Measurements from ENCODE around the gene MAP7.
A peak's percentile ranks its signal among the peaks of the same experiment; 100 is the strongest.

The MAP7 gene

DNA sequence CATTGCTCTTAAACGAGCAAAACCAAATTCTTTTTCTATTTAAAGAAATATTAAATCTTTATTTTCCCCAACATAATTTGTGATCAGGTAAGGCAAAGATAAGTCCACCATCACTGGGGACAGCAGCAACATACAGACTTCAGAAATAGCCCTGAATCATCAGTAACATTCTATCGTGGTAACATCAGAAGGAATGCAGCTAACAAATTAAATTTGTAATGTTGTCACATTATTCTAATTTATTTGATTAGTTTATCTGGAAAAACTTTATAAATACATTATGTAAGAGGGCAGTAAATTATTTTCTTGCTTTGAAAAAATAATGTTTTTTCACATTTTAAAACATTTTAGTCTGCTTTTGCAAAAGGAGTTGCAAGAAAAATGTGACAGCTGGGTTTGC, 206.9 kb downstream of the MAP7 start:
- DNase-seq (ENCODE audit: low read depth in 1 of 2, low spot score in 1 of 2) = no peak

DNA sequence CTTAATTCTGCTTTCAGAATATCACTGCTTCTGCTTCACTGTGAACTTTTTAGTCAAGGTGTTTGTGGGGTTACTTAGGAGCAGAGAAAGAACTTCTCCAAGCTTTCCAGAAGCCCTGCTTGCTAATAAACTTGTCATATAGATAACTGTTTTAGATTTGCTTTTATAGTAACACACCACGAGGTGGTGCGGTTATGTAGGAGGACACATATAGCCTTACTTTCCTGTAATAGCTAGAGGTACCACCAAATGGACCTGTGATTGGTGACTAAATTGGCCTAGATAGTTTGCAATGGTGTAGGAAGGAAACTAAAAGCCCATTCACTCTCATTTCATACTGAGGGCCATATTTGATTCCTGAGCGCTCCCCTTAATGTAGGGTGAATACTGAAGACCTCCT, 208.3 kb downstream of the MAP7 start:
- DNase-seq (ENCODE audit: low read depth in 1 of 2, low spot score in 1 of 2) = no peak

DNA sequence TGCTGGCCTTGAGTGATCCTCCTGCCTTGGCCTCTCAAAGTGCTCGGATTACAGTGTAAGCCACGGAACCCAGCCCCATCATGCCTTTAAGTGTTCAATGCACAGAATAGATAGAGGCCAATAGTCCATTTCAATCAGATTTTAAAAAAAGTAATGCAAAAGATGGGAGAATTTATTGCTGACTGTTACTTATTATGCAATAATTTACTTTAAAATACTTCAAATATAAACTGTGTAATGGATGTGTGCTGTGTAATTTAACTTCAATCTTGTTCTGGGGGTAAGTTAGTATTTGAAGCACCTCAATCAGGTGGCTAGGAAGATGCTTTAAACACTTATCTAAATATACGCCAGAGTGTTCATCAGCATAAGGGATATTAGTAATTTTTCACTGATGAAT, 208.9 kb downstream of the MAP7 start:
- DNase-seq (ENCODE audit: low read depth in 1 of 2, low spot score in 1 of 2) = no peak

DNA sequence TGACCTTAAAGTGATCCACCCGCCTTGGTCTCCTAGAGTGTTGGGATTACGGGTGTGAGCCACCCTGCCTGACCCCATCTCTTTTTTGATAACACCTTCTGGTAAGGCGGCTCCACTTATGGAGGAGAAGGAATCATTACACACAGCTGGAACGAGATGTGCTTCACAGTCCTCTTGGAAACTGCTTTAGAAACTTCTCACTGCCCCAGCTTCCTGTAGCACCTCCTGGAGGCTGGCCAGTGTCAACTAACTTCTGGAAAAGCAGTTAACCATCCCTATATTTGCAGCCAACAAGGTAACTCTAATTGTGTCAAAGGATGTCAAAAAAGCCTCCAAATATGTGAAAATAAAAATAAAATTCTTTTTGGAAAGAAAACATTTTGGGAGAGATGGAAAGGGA, 211.7 kb downstream of the MAP7 start:
- no peak for DNase-seq (ENCODE audit: low read depth in 1 of 2, low spot score in 1 of 2)

DNA sequence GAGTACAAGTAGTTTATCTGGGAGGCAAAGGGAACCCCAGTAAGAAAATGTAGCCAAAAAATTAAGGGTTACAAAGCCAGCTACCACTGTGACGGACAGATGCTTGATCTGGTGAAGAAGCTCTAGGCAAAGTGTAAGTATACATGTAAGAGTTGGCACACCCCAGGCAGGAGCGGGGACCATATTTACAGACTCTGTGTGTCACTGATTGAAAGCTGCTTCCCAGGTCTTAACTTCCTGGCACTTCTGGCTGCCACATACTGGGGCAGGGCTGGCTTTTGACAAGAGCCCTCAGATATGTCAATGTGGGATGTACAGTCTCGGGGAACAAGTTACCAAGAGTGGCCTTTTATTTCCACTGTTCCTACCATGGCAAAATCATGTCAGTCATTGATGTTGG, 212.6 kb downstream of the MAP7 start:
- DNase-seq (ENCODE audit: low read depth in 1 of 2, low spot score in 1 of 2) = no peak

DNA sequence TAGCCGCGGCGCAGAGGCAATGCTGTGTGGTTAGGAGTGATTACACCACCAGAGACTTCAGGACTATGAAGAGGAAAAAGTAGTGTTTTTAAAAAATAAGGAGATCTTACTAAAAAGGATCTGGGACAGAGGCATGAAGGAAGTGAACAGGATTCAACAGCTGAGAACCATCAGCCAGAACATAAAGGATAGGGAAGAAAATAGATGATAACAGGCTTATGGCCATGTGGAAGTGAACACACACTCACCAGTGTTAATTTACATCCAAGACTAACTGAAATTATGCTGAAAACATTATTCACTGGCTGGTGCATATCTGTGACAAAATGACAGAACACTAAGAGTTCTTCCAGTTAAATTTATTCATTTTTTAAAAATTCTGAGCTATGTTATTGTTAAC, 213.1 kb downstream of the MAP7 start:
- DNase-seq (ENCODE audit: low read depth in 1 of 2, low spot score in 1 of 2) = no peak

DNA sequence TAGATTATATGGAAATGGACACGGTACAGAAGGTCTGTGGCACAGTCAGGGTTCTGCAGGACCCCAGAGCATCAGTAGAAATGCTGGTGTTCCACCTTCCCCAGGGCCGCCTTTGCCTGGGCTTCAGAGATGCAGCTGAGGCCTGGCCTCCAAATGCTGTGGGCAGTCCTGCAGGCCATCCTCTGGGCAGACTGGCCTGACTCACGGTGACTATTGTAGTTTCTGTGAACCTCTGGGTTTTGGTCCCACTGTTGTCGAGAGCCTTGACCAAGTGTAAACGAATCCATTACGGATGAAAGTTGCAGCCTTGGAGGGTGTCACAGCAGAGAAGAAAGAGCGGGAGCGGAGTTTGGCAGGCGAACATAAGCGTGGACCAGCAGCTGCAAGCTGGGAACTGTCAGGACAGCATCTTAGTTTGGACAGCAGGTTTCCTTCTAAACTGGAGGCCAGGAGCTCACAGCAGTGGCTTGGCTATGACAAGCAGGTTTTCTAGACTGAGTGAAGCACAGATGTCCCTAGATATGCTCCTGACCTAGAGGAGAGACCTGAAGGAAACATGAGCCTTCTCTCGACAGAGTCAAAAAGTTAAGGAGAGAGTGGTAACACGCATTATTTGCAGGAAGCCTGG, 214.4 kb downstream of the MAP7 start:
- no peak for DNase-seq (ENCODE audit: low read depth in 1 of 2, low spot score in 1 of 2)

DNA sequence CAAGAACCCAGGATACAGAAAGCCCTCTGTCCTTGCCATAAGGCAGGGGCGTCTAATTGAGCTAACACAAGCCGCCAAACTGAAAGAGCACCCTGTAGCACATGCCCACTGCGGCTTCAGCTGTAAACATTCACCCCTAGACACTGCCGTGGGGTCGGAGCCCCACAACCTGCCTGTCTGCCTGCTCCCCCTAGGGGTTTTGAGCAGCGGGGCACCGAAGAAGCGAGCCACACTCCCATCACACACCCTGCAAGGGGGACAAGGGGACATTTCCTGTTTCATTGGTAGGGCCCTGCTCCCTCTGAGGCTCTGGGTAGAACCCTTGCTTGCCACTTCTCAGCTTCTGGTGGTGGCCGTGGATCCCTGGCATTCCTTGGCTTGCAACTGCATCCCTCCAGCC, 215.4 kb downstream of the MAP7 start:
- DNase-seq (ENCODE audit: low read depth in 1 of 2, low spot score in 1 of 2) = no peak

DNA sequence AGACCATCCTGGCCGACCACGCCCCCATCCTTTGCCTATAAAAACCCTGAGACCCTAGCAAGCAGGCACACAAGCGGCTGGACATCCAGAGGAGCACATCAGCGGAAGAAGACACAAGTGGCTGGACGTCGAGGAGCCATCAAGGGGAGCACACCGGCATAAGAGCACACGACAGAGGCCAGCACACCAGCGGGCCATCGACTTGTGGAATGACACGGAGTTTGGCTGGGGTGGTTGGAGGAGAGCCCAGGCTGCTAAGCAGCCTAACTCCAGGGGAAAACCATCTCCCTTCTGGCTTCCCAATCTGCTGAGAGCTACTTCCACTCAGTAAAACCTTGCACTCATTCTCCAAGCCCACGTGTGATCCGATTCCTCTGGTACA, 215.8 kb downstream of the MAP7 start:
- DNase-seq (ENCODE audit: low read depth in 1 of 2, low spot score in 1 of 2) = no peak

DNA sequence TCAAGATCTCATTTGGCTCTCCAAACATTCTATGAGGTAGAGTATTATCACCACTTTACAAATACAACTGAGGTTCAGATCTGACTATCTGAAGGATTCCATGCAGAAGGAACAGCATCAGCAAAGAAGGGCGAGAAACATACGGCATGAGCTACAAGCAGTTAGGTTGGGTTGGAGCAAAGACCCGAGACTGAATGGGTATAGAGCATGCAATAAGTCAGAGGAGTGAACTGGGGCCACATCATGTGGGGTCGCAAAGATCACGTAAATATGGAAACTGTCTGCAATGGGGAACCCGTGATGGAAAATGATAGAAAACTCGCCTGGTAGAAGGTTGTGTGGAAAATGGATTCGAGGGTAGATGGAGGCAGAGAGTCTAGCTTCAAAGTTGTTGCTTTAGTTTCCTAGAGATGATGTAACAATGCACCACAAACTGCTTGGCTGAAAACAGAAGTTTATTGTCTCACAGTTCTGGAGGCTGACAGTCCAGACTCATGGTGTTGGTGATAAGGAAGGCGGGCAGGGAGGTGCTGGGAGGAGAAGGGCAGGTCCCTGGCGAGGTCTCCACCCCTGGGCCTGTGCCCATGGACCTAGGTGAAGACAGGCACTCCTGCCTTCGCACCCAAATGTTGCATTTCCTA, 216.3 kb downstream of the MAP7 start:
- no peak for DNase-seq (ENCODE audit: low read depth in 1 of 2, low spot score in 1 of 2)

DNA sequence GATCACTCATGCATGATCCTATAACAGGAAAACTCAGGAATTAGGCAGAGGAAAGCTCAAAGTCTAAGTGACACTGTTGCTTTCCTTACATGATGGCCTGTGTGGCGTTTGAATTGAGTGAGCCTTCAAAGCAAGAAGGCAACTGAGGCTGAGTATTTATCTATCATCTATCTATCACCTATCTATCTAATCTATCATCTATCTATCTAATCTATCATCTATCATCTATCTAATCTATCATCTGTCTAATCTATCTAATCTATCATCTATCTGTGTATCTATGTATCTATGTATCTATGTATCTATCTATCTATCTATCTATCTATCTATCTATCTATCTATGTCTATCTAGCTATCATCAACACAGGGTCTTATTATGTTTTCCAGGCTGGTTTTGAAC, 218.8 kb downstream of the MAP7 start:
- no peak for DNase-seq (ENCODE audit: low read depth in 1 of 2, low spot score in 1 of 2)

DNA sequence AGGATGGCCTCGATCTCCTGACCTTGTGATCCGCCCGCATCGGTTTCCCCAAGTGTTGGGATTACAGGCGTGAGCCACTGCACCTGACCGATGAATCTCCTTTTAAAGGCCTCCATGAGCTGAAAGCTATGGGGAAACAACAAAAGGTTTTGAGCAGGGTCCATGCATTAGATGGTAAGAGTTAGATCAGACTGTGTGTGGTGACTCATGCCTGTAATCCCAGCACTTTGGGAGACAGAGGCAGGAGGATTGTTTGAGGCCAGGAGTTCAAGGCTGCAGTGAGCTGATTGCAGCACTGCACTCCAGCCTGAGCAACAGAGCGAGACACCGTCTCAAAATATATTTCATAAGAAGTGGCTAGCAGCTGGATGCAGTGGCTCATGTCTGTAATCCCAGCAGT, 219.6 kb downstream of the MAP7 start:
- DNase-seq (ENCODE audit: low read depth in 1 of 2, low spot score in 1 of 2) = no peak

DNA sequence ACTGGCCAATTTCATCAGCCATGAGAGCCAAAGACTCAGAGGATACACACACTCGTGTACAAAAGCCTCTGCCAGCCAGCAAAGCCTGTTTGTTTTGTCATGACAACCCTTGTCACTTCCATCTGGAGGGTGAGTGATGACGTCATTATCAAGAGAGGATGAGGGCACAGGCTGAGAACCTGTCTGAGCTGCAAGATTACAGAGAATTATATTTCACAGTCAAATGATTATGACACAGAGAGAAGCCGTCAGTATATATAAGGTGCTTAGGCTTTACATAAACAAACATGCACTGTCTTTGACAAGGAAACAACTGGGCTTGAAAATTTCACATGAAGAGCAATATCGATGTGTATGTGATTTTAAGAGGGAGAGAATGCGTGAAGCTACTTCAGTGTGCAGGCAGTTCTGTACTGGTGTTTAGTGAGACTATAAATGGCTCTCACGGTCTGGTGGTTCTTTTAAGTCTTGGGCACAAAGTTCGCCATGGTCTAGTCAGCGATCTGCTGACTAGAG, 224.1 kb downstream of the MAP7 start:
- no peak for DNase-seq (ENCODE audit: low read depth in 1 of 2, low spot score in 1 of 2)

DNA sequence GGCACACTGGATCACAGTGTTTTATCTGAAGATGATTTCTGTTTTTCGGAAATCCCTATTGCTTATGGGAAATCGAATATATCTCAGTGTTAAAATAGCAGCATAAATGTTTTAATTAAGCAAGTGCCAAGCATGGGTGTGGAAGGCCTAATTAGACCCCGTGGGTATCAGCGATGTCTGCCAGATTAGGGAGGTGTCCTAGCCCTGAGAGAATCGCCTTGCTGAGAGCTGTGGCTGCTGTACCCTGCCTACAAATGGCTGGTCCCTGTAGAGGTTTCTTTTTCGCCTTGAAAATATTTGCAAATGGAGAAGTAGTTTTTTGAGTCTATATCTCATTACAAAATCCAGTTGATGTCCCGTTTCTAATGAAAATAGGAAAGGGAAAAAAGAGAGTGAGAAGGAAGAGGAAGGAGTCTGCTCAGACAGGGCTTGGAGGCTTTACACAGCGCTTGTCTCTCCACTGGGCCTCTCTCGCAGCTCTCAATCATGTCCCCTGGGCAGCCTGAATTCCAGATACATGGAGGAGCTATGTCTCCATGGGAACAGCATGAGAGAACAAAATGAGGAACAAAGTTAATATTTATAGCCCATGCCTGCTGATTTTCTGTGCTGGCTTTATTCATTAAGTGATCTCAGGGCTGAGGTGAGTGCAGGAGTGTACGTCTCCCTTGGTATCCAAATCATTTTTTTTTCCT, 225.4 kb downstream of the MAP7 start:
- no peak for DNase-seq (ENCODE audit: low read depth in 1 of 2, low spot score in 1 of 2)

DNA sequence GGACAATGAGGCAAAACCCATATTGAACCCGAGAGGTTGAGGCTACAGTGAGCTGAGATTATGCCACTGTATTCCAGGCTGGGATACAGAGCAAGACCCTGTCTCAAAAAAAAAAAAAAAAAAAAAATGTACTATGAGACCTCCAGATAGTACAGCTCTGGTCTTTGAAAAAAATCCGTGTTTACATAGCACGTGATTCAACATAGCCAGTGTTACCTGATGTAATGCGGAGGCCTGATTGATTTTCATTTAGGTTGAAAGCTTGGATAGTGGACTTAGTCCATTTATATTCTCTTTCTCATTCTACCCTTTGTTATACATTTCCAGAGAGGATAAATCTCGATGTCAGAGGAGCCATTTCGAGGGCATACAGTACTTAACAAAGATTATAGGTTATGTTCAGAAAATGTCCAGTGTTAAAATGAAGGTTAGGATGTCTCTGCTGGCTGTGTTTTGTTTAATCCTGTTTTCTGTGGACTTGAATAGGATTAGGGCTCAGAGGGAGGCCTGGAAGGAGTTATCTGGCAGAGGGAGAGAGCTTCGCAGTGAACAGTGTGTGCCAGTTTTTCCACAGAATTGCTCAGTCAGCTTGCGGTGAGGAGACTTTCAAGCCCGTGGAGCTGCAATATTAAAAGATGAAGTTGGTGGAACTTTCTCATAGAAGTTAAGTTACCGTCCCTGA, 226.7 kb downstream of the MAP7 start:
- DNase-seq (ENCODE audit: low read depth in 1 of 2, low spot score in 1 of 2) = no peak

DNA sequence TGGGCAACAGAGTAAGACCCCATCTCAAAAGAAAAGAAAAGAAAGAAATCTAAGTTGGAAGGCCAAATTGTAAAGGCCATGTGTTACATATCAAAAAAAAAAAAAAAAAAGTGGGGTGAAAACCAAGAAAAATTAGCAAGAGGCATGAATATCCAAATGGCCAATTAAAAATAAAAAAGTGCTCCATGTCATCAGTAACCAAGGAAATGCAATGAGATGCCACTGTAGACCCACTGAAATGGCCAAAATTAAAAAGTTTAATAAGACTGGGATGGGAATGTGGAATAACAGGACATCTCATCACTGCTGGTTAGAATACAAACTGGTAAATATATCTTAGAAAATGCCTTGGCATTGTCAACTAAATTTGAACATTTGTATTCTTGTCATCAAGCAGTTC, 230.5 kb downstream of the MAP7 start:
- DNase-seq (ENCODE audit: low read depth in 1 of 2, low spot score in 1 of 2) = no peak

DNA sequence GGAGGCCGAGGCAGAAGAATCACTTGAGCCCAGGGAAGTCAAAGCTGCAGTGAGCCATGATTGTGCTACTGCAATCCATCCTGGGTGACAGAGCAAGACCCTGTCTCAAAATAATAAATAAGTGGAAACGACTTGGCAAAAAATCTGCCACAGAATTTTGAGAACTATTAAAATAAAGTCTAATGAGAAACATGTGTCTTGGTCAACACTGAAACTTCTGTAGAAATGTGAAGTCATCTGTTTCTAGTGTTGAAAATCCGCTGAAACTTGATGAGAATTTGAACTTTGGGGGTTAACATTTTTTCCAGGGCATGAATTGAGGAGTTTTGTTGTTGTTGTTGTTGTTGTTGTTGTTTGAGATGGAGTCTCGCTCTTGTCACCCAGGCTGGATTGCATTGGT, 231.5 kb downstream of the MAP7 start:
- no peak for DNase-seq (ENCODE audit: low read depth in 1 of 2, low spot score in 1 of 2)

DNA sequence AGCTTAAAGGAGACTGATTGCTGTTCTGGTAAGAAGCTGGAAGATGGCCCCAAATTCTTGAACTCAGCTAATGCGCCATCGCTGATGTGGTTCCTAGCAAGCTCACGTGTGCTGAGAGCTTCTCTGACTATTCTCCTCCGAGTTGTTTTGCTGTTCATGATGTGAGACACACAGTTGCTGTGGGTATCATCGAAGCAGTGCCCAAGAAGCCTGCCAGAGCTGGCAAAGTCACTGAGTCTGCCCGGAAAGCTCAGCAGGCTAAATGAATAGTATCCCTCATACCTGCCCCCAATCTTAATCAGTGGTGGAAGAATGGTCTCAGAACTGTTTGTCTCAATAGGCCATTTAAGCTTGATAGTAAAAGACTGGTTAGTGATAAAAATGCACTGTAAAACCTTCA, 232.3 kb downstream of the MAP7 start:
- DNase-seq (ENCODE audit: low read depth in 1 of 2, low spot score in 1 of 2) = no peak

DNA sequence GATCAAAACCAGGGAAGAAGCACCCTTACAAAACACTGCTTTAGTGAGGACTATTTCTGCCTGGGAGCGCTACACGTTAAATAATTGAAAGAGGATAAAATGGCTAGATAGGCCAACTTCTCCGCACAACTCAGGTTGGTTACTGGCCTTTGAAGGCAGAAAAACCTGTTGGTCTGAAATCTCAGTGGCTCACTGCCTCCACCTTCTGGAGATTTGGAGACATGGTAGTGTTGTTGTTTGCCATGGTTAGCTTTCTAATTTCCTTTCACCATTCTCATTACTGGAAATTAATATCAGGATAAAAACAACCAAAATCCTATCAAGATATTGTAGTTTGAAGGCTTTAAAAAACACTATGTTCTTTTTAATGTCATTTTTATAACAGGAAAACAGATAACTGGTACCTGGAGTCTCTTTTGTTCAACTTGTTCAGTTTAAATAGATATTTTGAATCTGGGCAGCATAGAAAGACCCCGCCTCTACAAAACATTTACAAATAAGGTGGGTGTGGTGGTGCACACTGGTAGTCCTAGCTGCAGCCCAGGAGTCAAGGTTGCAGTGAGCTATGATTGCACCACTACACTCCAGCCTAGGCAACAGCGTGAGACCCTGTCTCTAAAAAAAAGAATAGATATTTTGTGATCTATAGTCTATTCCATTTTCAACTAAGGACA, 233.1 kb downstream of the MAP7 start:
- DNase-seq (ENCODE audit: low read depth in 1 of 2, low spot score in 1 of 2) = peak in 1 of 2 donors; percentile 30

DNA sequence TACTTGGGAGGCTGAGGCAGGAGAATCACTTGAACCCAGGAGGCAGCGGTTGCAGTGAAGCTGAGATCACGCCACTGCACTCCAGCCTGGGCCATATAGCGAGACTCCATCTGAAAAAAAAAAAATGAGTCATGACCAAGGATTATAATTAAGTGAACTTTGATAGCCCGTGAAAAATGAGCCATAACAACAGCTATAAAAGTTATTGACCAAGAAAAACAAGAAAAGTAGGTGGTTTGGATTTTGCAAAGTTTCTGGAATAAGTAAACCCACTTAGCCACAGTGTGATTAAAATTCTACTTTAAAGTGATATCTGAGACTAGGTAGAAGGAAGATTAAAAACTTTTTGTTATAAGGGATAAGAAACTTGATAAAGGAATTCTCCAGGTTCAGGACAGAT, 234.6 kb downstream of the MAP7 start:
- DNase-seq (ENCODE audit: low read depth in 1 of 2, low spot score in 1 of 2) = no peak

DNA sequence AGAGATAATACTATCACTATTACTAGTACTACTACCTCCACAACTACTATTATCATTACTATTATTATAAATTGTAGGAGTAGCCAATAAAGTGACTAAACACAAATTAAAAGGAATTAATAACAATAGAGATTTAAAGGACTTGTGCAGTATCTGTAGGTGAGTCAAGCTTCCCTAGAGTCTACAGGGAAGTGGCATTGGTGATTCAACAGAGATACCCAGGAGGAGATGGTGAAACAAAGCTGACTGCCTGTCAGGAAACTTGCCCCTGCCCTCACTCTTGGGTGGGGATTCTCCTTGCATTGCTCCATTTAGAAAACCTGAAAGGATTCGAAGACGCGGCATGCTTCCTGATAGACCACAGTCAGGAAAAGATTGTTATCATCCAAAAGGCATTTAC, 237.2 kb downstream of the MAP7 start:
- DNase-seq (ENCODE audit: low read depth in 1 of 2, low spot score in 1 of 2) = no peak

Measured in activated T-helper 1 cell treated with anti-CD3 and anti-CD28 coated beads, Interleukin-2, amount 50 U/mL, for 16 hours (primary cell).